ENCODE data around the gene ADD3.

The ADD3 gene

GRCh38 chr10:110167149-110167548, 159.4 kb downstream of the ADD3 start:
- no peaks in the 10 kb centered on the region for H3K36me3 Mint-ChIP-seq
- ATAC-seq = no peak
- H3K27me3 Mint-ChIP-seq = peaks cover 80% of the 10 kb centered on the region
- peaks cover 36% of the 10 kb centered on the region for H3K4me1 Mint-ChIP-seq
- no peaks in the 10 kb centered on the region for H3K9me3 Mint-ChIP-seq
- no peak overlapping the region for H3K27ac Mint-ChIP-seq
- no peak overlapping the region for H3K4me3 Mint-ChIP-seq

DNA sequence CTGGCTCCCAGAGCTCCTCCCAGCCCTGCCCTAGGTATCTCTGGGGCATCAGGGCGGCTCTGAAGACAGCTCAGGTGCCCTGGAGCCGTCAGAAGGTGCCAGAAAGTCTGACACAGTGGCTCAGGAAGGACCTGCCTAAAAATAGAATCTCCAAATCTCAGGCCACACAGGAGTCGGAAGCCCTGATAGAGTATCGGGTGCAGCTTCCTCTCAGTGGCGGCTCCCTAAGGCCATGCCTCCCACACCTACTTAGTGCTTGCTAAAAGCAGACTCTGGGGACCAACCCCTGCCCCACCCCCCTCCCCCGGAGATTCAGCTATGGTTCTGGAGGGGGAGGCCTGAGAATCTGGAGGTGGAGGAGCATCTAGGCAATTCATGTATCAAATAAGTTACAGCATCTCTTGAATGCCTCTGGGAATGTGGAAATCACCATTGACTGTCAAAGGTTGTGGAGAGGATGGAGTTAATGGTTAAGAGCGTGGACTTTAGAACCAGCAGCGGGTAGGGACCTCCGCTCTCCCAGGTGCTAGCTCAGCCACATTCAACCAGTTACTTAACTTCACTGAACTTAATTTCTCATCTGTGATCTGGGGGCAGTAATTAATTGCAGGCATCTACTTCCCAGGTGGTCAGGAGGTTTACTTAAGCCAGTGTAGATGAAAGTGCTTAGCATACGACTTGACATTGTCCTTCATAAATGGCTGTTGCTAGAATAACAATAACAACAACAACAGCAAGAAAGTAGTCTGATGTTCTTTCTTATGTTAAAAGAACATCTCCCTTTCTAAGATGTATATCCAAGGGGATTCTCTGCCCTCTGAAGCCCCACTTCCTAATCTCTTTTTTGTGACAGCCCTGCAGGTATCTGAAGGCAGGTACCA, 161.1 kb downstream of the ADD3 start:
- no peak overlapping the region for H3K27ac Mint-ChIP-seq
- H3K9me3 Mint-ChIP-seq = no peaks in the 10 kb centered on the region
- H3K4me3 Mint-ChIP-seq = no peak overlapping the region
- no peaks in the 10 kb centered on the region for H3K36me3 Mint-ChIP-seq
- ATAC-seq = peak; percentile 60
- peaks cover 36% of the 10 kb centered on the region for H3K4me1 Mint-ChIP-seq
- H3K27me3 Mint-ChIP-seq = peaks cover 91% of the 10 kb centered on the region

DNA sequence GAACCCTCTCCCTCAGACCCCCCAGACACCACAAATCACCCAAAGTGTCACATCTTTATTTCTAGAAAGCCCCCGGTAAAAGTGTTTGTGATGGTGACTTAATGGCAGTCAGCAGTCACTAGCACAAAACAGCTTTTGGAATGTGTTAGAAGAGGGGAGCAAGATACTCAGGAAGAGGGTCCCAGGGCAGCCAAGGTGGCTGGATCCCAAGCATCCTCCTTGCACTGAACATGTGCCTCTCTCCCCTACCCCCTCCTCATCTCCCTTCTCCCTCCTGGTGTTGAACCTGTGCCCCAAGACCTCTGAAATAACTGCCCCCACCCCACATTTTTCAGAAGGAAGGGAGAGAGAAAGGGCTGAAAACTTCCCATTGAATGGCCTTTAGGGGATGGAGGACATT, 161.8 kb downstream of the ADD3 start:
- no peak overlapping the region for H3K4me3 Mint-ChIP-seq
- no peaks in the 10 kb centered on the region for H3K36me3 Mint-ChIP-seq
- peaks cover 36% of the 10 kb centered on the region for H3K4me1 Mint-ChIP-seq
- no peak for ATAC-seq
- H3K27ac Mint-ChIP-seq = no peak overlapping the region
- no peaks in the 10 kb centered on the region for H3K9me3 Mint-ChIP-seq
- peaks cover 90% of the 10 kb centered on the region for H3K27me3 Mint-ChIP-seq

- Mint-ChIP-seq H3K27me3 (peaks cover 91% of the 10 kb centered on the region), H3K27ac (no peak overlapping the region), H3K9me3 (no peaks in the 10 kb centered on the region), H3K36me3 (no peaks in the 10 kb centered on the region), H3K4me1 (peaks cover 36% of the 10 kb centered on the region), H3K4me3 (no peak overlapping the region)
- no peak for ATAC-seq
Observed at GRCh38 chr10:110170142-110170971, 162.6 kb downstream of the ADD3 start.

- Mint-ChIP-seq H3K4me3 (no peak overlapping the region), H3K9me3 (no peaks in the 10 kb centered on the region), H3K4me1 (peaks cover 33% of the 10 kb centered on the region), H3K27ac (no peak overlapping the region), H3K36me3 (no peaks in the 10 kb centered on the region), H3K27me3 (peaks cover 91% of the 10 kb centered on the region)
- ATAC-seq = no peak
Observed at GRCh38 chr10:110171032-110171431, 163.2 kb downstream of the ADD3 start.

DNA sequence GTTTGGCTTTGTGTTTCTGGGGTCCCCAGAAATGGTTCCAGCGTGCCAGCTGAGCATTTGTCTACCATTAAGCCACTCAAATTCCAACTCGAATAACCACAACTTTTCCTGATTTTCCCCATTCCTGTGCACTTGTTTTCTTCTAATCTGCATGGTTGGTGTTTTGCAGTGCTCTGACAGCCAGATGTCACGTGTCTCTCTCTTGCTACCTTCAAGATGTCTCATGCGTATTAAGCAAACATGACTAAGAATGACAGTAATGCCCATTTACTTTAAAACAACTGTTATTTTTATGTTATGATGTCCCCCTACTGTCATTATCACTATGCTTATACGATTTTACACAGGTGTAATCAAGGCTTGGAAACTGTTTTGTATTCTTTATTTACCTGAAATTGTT, 164.4 kb downstream of the ADD3 start:
- H3K9me3 Mint-ChIP-seq = no peaks in the 10 kb centered on the region
- H3K4me3 Mint-ChIP-seq = no peak overlapping the region
- H3K36me3 Mint-ChIP-seq = no peaks in the 10 kb centered on the region
- peaks cover 37% of the 10 kb centered on the region for H3K4me1 Mint-ChIP-seq
- ATAC-seq = no peak
- H3K27ac Mint-ChIP-seq = no peak overlapping the region
- peaks cover 88% of the 10 kb centered on the region for H3K27me3 Mint-ChIP-seq

GRCh38 chr10:110174201-110174600, 166.4 kb downstream of the ADD3 start:
- Mint-ChIP-seq H3K4me1 (peaks cover 25% of the 10 kb centered on the region), H3K9me3 (no peaks in the 10 kb centered on the region), H3K27ac (no peak overlapping the region), H3K27me3 (peaks cover 92% of the 10 kb centered on the region), H3K36me3 (no peaks in the 10 kb centered on the region), H3K4me3 (no peak overlapping the region)
- no peak for ATAC-seq

DNA sequence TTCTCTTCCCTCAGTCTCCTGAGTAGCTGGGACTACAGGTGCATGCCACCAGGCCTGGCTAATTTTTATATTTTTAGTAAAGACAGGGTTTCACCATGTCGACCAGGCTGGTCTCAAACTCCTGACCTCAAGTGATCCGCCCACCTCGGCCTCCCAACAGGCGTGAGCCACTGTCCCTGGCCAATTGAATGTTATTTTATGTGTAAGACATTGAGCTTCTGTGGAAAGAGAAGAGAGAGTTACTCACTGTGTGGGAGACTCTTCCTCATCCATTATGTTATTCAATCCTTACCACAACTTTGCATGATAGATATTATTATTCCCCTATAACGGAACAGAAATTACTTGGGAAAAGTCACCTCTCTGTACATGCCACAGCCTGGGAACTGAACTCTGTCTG, 167.0 kb downstream of the ADD3 start:
- Mint-ChIP-seq H3K27ac (no peak overlapping the region), H3K9me3 (no peaks in the 10 kb centered on the region), H3K27me3 (peaks cover 92% of the 10 kb centered on the region), H3K4me3 (no peak overlapping the region), H3K4me1 (peaks cover 19% of the 10 kb centered on the region), H3K36me3 (no peaks in the 10 kb centered on the region)
- ATAC-seq = no peak

DNA sequence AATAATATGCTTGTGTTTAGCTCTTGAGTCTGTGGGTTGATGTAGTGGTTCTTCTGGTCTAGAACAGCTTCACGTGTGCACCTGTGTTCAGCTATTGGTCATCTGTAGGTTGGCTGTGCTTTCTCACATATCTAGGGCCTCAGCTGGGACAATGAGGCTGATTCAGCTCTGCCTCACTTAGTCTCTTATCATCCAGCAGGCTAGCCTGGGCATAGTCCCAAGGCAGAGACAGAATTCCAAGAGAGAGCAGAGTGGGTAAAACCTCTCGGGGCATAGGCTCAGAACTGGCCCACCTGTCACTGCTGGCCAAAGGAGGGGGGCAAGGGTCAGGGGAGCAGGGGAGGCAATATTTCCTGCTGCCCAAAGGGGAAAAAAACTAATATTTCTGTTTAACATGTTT, 167.6 kb downstream of the ADD3 start:
- Mint-ChIP-seq H3K27me3 (peaks cover 87% of the 10 kb centered on the region), H3K9me3 (no peaks in the 10 kb centered on the region), H3K4me3 (no peak overlapping the region), H3K4me1 (peaks cover 14% of the 10 kb centered on the region), H3K27ac (no peak overlapping the region), H3K36me3 (no peaks in the 10 kb centered on the region)
- no peak for ATAC-seq

- Mint-ChIP-seq H3K9me3 (no peaks in the 10 kb centered on the region), H3K4me1 (peaks cover 7% of the 10 kb centered on the region), H3K36me3 (no peaks in the 10 kb centered on the region), H3K4me3 (no peak overlapping the region), H3K27ac (no peak overlapping the region), H3K27me3 (peaks cover 77% of the 10 kb centered on the region)
- no peak for ATAC-seq
Observed at GRCh38 chr10:110176141-110177030, 168.6 kb downstream of the ADD3 start.

DNA sequence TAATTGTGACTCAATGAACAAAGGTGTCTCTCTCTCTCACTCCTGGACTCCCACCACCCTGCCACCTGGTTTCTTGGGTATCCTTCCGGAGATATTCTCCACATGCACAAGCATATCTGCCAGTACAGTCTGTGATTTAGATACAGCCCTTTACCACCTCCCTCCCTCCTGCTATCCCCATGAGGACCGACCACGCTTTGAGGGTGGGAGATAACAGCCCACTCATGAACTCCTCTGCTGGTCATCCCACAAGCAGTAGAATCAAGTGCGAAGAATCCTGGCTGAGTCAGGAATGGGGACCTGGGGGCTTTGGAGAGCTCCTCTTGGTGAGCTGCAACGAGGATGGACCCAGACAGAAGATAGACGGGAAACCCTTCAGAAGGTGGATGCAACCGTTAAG, 171.4 kb downstream of the ADD3 start:
- no peak for ATAC-seq
- Mint-ChIP-seq H3K4me3 (no peak overlapping the region), H3K4me1 (peaks cover 7% of the 10 kb centered on the region), H3K27me3 (peaks cover 59% of the 10 kb centered on the region), H3K27ac (no peak overlapping the region), H3K9me3 (no peaks in the 10 kb centered on the region), H3K36me3 (no peaks in the 10 kb centered on the region)

GRCh38 chr10:110181451-110181850, 173.7 kb downstream of the ADD3 start:
- H3K27me3 Mint-ChIP-seq = peaks cover 38% of the 10 kb centered on the region
- no peaks in the 10 kb centered on the region for H3K36me3 Mint-ChIP-seq
- no peak overlapping the region for H3K4me3 Mint-ChIP-seq
- H3K27ac Mint-ChIP-seq = no peak overlapping the region
- ATAC-seq = no peak
- H3K4me1 Mint-ChIP-seq = peaks cover 2% of the 10 kb centered on the region
- no peaks in the 10 kb centered on the region for H3K9me3 Mint-ChIP-seq

GRCh38 chr10:110181911-110182310, 174.1 kb downstream of the ADD3 start:
- H3K27me3 Mint-ChIP-seq = peaks cover 35% of the 10 kb centered on the region
- no peaks in the 10 kb centered on the region for H3K36me3 Mint-ChIP-seq
- H3K4me1 Mint-ChIP-seq = no peaks in the 10 kb centered on the region
- H3K9me3 Mint-ChIP-seq = no peaks in the 10 kb centered on the region
- no peak for ATAC-seq
- no peak overlapping the region for H3K4me3 Mint-ChIP-seq
- H3K27ac Mint-ChIP-seq = no peak overlapping the region

DNA sequence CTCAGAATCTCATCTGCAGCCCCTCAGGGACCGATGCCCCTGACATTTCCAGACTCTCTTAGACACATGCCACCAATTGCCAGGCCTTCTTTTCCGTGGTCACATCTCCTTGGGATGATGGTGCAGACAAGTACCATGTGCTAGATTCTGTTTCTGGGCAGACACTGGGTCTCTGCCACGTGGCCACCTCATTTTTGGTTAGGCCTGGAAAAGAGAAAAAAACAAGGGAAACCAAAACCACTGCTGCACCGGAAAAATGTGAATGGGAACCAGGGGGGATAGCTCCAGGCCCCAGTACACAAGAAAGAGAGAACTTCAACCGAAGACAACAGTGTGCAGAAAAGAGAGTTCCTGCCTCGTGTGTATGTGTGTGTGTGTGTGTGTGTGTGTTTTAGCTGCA, 176.6 kb downstream of the ADD3 start:
- Mint-ChIP-seq H3K9me3 (no peaks in the 10 kb centered on the region), H3K36me3 (no peaks in the 10 kb centered on the region), H3K27me3 (peaks cover 20% of the 10 kb centered on the region), H3K27ac (no peak overlapping the region), H3K4me3 (no peak overlapping the region), H3K4me1 (no peaks in the 10 kb centered on the region)
- no peak for ATAC-seq
